Neural cell (in vitro differentiated cells): ENCODE results near the gene ECI2. TPM values are rescaled to one million over a fixed set of nuclear protein-coding genes. Genes with fewer than 3 reads are reported as not detected.

Experiments
- H2AFZ ChIP-seq: fragments of 200-600, 300-800 bp; sonication (generic), shearing (Covaris generic); 2 replicates; pipeline ENCODE4 v1.6.0; 2014; ENCODE audit warnings: low read depth, mild to moderate bottlenecking, antibody characterized with exemption, low read length, moderate library complexity
- H3F3A ChIP-seq: fragments of 200-600 bp; shearing (Covaris generic); 2 replicates; pipeline ENCODE4 v1.6.1; 2016; ENCODE audit warnings: mild to moderate bottlenecking, moderate library complexity, mixed read lengths, antibody characterized with exemption, low read length; ENCODE audit not compliant: insufficient read depth, poor library complexity, severe bottlenecking
- H3K27ac ChIP-seq: fragments of 200-600, 300-800 bp; sonication (generic), shearing (Covaris generic); 2 replicates; pipeline ENCODE4 v1.5.1; 2014; ENCODE audit warnings: mild to moderate bottlenecking, low read length, moderate library complexity
- H3K27me3 ChIP-seq: fragments of 300-800, 200-600 bp; sonication (generic), shearing (Covaris generic); 2 replicates; pipeline ENCODE4 v1.6.0; 2014; ENCODE audit warnings: mild to moderate bottlenecking, low read depth, low read length, moderate library complexity; ENCODE audit not compliant: insufficient read depth
- H3K36me3 ChIP-seq: fragments of 300-800, 200-600 bp; sonication (generic), shearing (Covaris generic); 2 replicates; pipeline ENCODE4 v1.5.1; 2014; ENCODE audit warnings: mild to moderate bottlenecking, antibody characterized with exemption, low read length, moderate library complexity; ENCODE audit not compliant: insufficient read depth
- H3K4me2 ChIP-seq: fragments of 300-800, 200-600 bp; sonication (generic), shearing (Covaris generic); 2 replicates; pipeline ENCODE4 v1.6.0; 2014; ENCODE audit warnings: mild to moderate bottlenecking, low read length
- H3K4me3 ChIP-seq: fragments of 300-800, 200-600 bp; sonication (generic), shearing (Covaris generic); 2 replicates; pipeline ENCODE4 v1.5.1; 2014; ENCODE audit warnings: mild to moderate bottlenecking, low read length, moderate library complexity
- H3K79me2 ChIP-seq: fragments of 200-600 bp; shearing (Covaris generic); replicated peaks from 2 replicates; pipeline ENCODE4 v1.6.0; 2014; ENCODE audit warnings: mild to moderate bottlenecking, low read length, moderate library complexity; ENCODE audit not compliant: insufficient read depth
- H3K9ac ChIP-seq: fragments of 300-800, 200-600 bp; sonication (generic), shearing (Covaris generic); 2 replicates; pipeline ENCODE4 v1.6.1; 2016; ENCODE audit warnings: mild to moderate bottlenecking, low read length, mixed read lengths
- H3K9me2 ChIP-seq: fragments of 200-600 bp; shearing (Covaris generic); 2 replicates; pipeline ENCODE4 v1.6.1; 2016; ENCODE audit warnings: mild to moderate bottlenecking, low read length, mixed read lengths; ENCODE audit not compliant: insufficient read depth
- H3K9me3 ChIP-seq: fragments of 200-600, 300-800 bp; sonication (generic), shearing (Covaris generic); 2 replicates; pipeline ENCODE4 v1.6.1; 2016; ENCODE audit warnings: mild to moderate bottlenecking, mixed run types, low read length, moderate library complexity, mixed read lengths
- H4K20me1 ChIP-seq: fragments of 200-600 bp; shearing (Covaris generic); 2 replicates; pipeline ENCODE4 v1.6.1; 2016; ENCODE audit warnings: mild to moderate bottlenecking, mixed run types; ENCODE audit not compliant: insufficient read depth
- CTCF ChIP-seq: fragments of 450-650 bp; IDR thresholded peaks from 2 replicates; pipeline ENCODE4 v1.5.1; 2014; ENCODE audit warnings: antibody characterized with exemption, mild to moderate bottlenecking, moderate library complexity; ENCODE audit not compliant: poor library complexity, severe bottlenecking
- EP300 ChIP-seq: fragments of 450-650 bp; conservative IDR thresholded peaks from 2 replicates; pipeline ENCODE4 v1.6.1; 2014; ENCODE audit warnings: antibody characterized with exemption, mild to moderate bottlenecking, moderate library complexity; ENCODE audit not compliant: poor library complexity, severe bottlenecking
- EZH2 ChIP-seq: fragments of 200-600, 300-800 bp; shearing (Covaris generic), sonication (generic); IDR thresholded peaks from 2 replicates; pipeline ENCODE4 v1.6.1; 2014; ENCODE audit warnings: antibody characterized with exemption, low read length, borderline replicate concordance, mild to moderate bottlenecking; ENCODE audit not compliant: insufficient read depth, poor library complexity, severe bottlenecking
- MXI1 ChIP-seq: fragments of 450-650 bp; conservative IDR thresholded peaks from 2 replicates; pipeline ENCODE4 v1.6.1; 2014; ENCODE audit warnings: antibody characterized with exemption, mild to moderate bottlenecking; ENCODE audit not compliant: poor library complexity, severe bottlenecking
- POLR2AphosphoS5 ChIP-seq: IDR thresholded peaks from 2 replicates; pipeline ENCODE4 v1.6.1; 2012
- RAD21 ChIP-seq: fragments of 450-650 bp; conservative IDR thresholded peaks from 2 replicates; pipeline ENCODE4 v1.6.1; 2014; ENCODE audit warnings: antibody characterized with exemption, mild to moderate bottlenecking, moderate library complexity
- REST ChIP-seq: IDR thresholded peaks from 2 replicates; pipeline ENCODE4 v1.6.1; 2012; ENCODE audit warnings: borderline replicate concordance
- SMC3 ChIP-seq: fragments of 450-650 bp; conservative IDR thresholded peaks from 2 replicates; pipeline ENCODE4 v1.6.1; 2014; ENCODE audit warnings: antibody characterized with exemption, mild to moderate bottlenecking, moderate library complexity; ENCODE audit not compliant: poor library complexity
- TAF1 ChIP-seq: IDR thresholded peaks from 2 replicates; pipeline ENCODE4 v1.6.1; 2012; ENCODE audit warnings: low read depth
- polyA plus RNA-seq: library from polyadenylated mRNA; depleted of rRNA; stranded (reverse); fragments of >200 nt; gene quantifications from 2 replicates; pipeline ENCODE4 v1.2.3, GENCODE V29; 2014

The ECI2 gene
- polyA plus RNA-seq, 1 donor from 2014 or later = 27.5 TPM

- no peak for TF ChIP-seq SMC3
- TF ChIP-seq TAF1 = no peak
- TF ChIP-seq REST = no peak
- TF ChIP-seq POLR2AphosphoS5 = no peak
- no peak for TF ChIP-seq EZH2
- TF ChIP-seq MXI1 = no peak
- no peak for TF ChIP-seq RAD21
- Histone ChIP-seq H2AFZ (no peak overlapping the region), H3K27me3 (no peaks in the 10 kb centered on the region), H3K79me2 (no peaks in the 10 kb centered on the region), H3K9me3 (no peaks in the 10 kb centered on the region), H4K20me1 (no peaks in the 10 kb centered on the region), H3K27ac (no peak overlapping the region), H3K4me2 (no peak overlapping the region), H3K4me3 (no peak overlapping the region), H3K9me2 (no peaks in the 10 kb centered on the region), H3F3A (no peaks in the 10 kb centered on the region), H3K36me3 (peaks cover 4% of the 10 kb centered on the region), H3K9ac (no peak overlapping the region)
These were observed 7.3 kb downstream of the ECI2 start for GRCh38 chr6:4128072-4128471.

- no peak overlapping the region for H3K9ac ChIP-seq
- H3K36me3 ChIP-seq = peaks cover 4% of the 10 kb centered on the region
- no peak overlapping the region for H3K4me2 ChIP-seq
These were observed 9.2 kb downstream of the ECI2 start for GRCh38 chr6:4125933-4126864.

More at GRCh38 chr6:4125933-4126864, 9.2 kb downstream of the ECI2 start:
- H3K27me3 ChIP-seq = no peaks in the 10 kb centered on the region
- H3K27ac ChIP-seq = no peak overlapping the region
- no peaks in the 10 kb centered on the region for H3F3A ChIP-seq
- no peak overlapping the region for H3K4me3 ChIP-seq
- no peaks in the 10 kb centered on the region for H3K9me3 ChIP-seq
- TF ChIP-seq RAD21 (no peak), MXI1 (no peak), EP300 (no peak), TAF1 (no peak), REST (no peak), SMC3 (no peak), CTCF (no peak), EZH2 (no peak), POLR2AphosphoS5 (no peak)
- H2AFZ ChIP-seq = no peak overlapping the region
- H4K20me1 ChIP-seq = no peaks in the 10 kb centered on the region
- no peaks in the 10 kb centered on the region for H3K79me2 ChIP-seq
- no peaks in the 10 kb centered on the region for H3K9me2 ChIP-seq
